GM18909 (cell line): ENCODE measurements around the gene CYTH1.

Source experiments
- ATAC-seq: cut with Tn5 transposase; IDR thresholded peaks from one replicate; pipeline ENCODE4 v1.9.1; 2021; ENCODE audit warnings: mild to moderate bottlenecking; ENCODE audit not compliant: unreplicated experiment, poor library complexity

CYTH1 gene

GRCh38 chr17:78661093-78661770 is 120.8 kb downstream of the CYTH1 start:
- ATAC-seq, result no peak

- no peak for ATAC-seq
Observed at GRCh38 chr17:78659546-78659945, 122.5 kb downstream of the CYTH1 start.

- ATAC-seq, result no peak
Observed at GRCh38 chr17:78658281-78658785, 123.7 kb downstream of the CYTH1 start.

- no peak for ATAC-seq
Observed at GRCh38 chr17:78655251-78655940, 126.7 kb downstream of the CYTH1 start.

- no peak for ATAC-seq
Observed at GRCh38 chr17:78654325-78654724, 127.7 kb downstream of the CYTH1 start.

- no peak for ATAC-seq
Observed at GRCh38 chr17:78653382-78653781, 128.7 kb downstream of the CYTH1 start.

- no peak for ATAC-seq
Observed at GRCh38 chr17:78652913-78653312, 129.2 kb downstream of the CYTH1 start.

- no peak for ATAC-seq
Observed at GRCh38 chr17:78652024-78652423, 130.0 kb downstream of the CYTH1 start.

- no peak for ATAC-seq
Observed at GRCh38 chr17:78651554-78651953, 130.5 kb downstream of the CYTH1 start.

- ATAC-seq, result no peak
Observed at GRCh38 chr17:78650093-78650715, 131.9 kb downstream of the CYTH1 start.

GRCh38 chr17:78648293-78648692 is 133.8 kb downstream of the CYTH1 start:
- no peak for ATAC-seq

GRCh38 chr17:78647032-78647431 is 135.0 kb downstream of the CYTH1 start:
- ATAC-seq, result no peak

- ATAC-seq, result no peak
Observed at GRCh38 chr17:78645421-78646295, 136.4 kb downstream of the CYTH1 start.

GRCh38 chr17:78644931-78645351 is 137.1 kb downstream of the CYTH1 start:
- no peak for ATAC-seq

GRCh38 chr17:78644224-78644623 is 137.8 kb downstream of the CYTH1 start:
- ATAC-seq, result no peak

- ATAC-seq, result no peak
Observed at GRCh38 chr17:78643326-78643725, 138.7 kb downstream of the CYTH1 start.

- no peak for ATAC-seq
Observed at GRCh38 chr17:78642707-78643106, 139.4 kb downstream of the CYTH1 start.

GRCh38 chr17:78641666-78642065 is 140.4 kb downstream of the CYTH1 start:
- ATAC-seq, result no peak

GRCh38 chr17:78641243-78641642 is 140.8 kb downstream of the CYTH1 start:
- no peak for ATAC-seq

GRCh38 chr17:78640700-78641099 is 141.4 kb downstream of the CYTH1 start:
- ATAC-seq, result no peak
